Suprapubic skin (tissue), 4 donors: Measurements from ENCODE around the gene SCGN.

Experiments
- EP300 ChIP-seq: sonication (generic); formaldehyde crosslinking; IDR thresholded peaks from one replicate; pipeline ENCODE4 v1.6.1; 2017; ENCODE audit warnings: antibody characterized with exemption
- POLR2A ChIP-seq, 2 donors: fragments of 450-650 bp; IDR thresholded peaks; one replicate each; pipeline ENCODE4 v1.6.1; 2017; ENCODE audit warnings: antibody characterized with exemption in 2 of 2, mild to moderate bottlenecking in 2 of 2, moderate library complexity in 2 of 2
- POLR2AphosphoS5 ChIP-seq, 3 donors: sonication (generic); formaldehyde crosslinking; IDR thresholded peaks; one replicate each; pipeline ENCODE4 v1.6.1; 2017; ENCODE audit warnings: antibody characterized with exemption in 3 of 3
- TF ChIP-seq, protein P1 (sequence below), 2 donors: fragments of 200-600 bp in 1 of 2; fragments of 450-650 bp in 1 of 2; sonication (generic) in 1 of 2; IDR thresholded peaks; one replicate each; pipeline ENCODE4 v1.5.1; 2016 to 2019; ENCODE audit warnings: antibody characterized with exemption in 2 of 2, mild to moderate bottlenecking in 1 of 2, moderate library complexity in 1 of 2

- TF ChIP-seq, protein P1, sequence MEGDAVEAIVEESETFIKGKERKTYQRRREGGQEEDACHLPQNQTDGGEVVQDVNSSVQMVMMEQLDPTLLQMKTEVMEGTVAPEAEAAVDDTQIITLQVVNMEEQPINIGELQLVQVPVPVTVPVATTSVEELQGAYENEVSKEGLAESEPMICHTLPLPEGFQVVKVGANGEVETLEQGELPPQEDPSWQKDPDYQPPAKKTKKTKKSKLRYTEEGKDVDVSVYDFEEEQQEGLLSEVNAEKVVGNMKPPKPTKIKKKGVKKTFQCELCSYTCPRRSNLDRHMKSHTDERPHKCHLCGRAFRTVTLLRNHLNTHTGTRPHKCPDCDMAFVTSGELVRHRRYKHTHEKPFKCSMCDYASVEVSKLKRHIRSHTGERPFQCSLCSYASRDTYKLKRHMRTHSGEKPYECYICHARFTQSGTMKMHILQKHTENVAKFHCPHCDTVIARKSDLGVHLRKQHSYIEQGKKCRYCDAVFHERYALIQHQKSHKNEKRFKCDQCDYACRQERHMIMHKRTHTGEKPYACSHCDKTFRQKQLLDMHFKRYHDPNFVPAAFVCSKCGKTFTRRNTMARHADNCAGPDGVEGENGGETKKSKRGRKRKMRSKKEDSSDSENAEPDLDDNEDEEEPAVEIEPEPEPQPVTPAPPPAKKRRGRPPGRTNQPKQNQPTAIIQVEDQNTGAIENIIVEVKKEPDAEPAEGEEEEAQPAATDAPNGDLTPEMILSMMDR (IDR thresholded peaks at IDR 0.05), result no peak
- no peak for TF ChIP-seq EP300
- no peak for TF ChIP-seq POLR2AphosphoS5 (IDR thresholded peaks at IDR 0.05)
- no peak for TF ChIP-seq POLR2A (IDR thresholded peaks at IDR 0.05)
These were observed 40.5 kb downstream of the SCGN start for GRCh38 chr6:25692472-25692871.
